ENCODE measurements around the gene TUBGCP2.

TUBGCP2 gene

GRCh38 chr10:133327651-133328357, 19.1 kb upstream of the TUBGCP2 start:
- Histone ChIP-seq H3K27ac (ENCODE audit: extremely low read depth, low read depth, low read length) (no peak overlapping the region), H3K4me1 (ENCODE audit: control insufficient read depth, insufficient read depth, low read length) (peaks cover 11% of the 10 kb centered on the region), H3K36me3 (ENCODE audit: control insufficient read depth in 2 of 2, insufficient read depth in 1 of 2, low read length in 2 of 2) (no peaks in the 10 kb centered on the region), H3K9me3 (ENCODE audit: control insufficient read depth, insufficient read depth, low read depth, low read length) (no peaks in the 10 kb centered on the region), H3K4me3 (ENCODE audit: low read depth, low read length) (no peak overlapping the region)
- ChIA-PET CTCF (interaction anchor here (0.8 to 2.6 kb wide), 4 partner anchors 9 to 171 kb away, joined by 3 to 20 read pairs (median 6); no protein-coding TSS in a partner anchor), POLR2A (no interaction called here)
- TF ChIP-seq ZNF362 (tag by site-specific recombination; IDR thresholded peaks at IDR 0.05) (no peak), GLIS1 (tag by site-specific recombination; IDR thresholded peaks at IDR 0.05) (peak; percentile 63), ZNF211 (tag by site-specific recombination; IDR thresholded peaks at IDR 0.05; ENCODE audit: low read depth) (no peak), GLIS2 (tag by site-specific recombination; IDR thresholded peaks at IDR 0.05) (no peak), ZIC2 (tag by site-specific recombination; IDR thresholded peaks at IDR 0.05) (0 out of 2 replicates have a peak, but pooled peaks have one; percentile 5), ZNF214 (tag by site-specific recombination; IDR thresholded peaks at IDR 0.05; ENCODE audit: borderline replicate concordance) (no peak), KLF1 (tag by site-specific recombination; IDR thresholded peaks at IDR 0.05) (peak; percentile 40; the same call in 1 of the 2 replicates), ZNF692 (tag by site-specific recombination; IDR thresholded peaks at IDR 0.05) (peak; percentile 62), ZNF266 (tag by site-specific recombination; IDR thresholded peaks at IDR 0.05; ENCODE audit: low read depth) (no peak)

GRCh38 chr10:133326745-133327650, 18.3 kb upstream of the TUBGCP2 start:
- ChIA-PET POLR2A (no interaction called here), CTCF (interaction anchor here (0.8 to 2.3 kb wide), 3 partner anchors 8 to 172 kb away, joined by 3 to 7 read pairs (median 4); no protein-coding TSS in a partner anchor)
- Histone ChIP-seq H3K9me3 (ENCODE audit: control insufficient read depth, insufficient read depth, low read depth, low read length) (no peaks in the 10 kb centered on the region), H3K4me1 (ENCODE audit: control insufficient read depth, insufficient read depth, low read length) (peaks cover 11% of the 10 kb centered on the region), H3K36me3 (ENCODE audit: control insufficient read depth in 2 of 2, insufficient read depth in 1 of 2, low read length in 2 of 2) (no peaks in the 10 kb centered on the region), H3K27ac (ENCODE audit: extremely low read depth, low read depth, low read length) (no peak overlapping the region), H3K4me3 (ENCODE audit: low read depth, low read length) (no peak overlapping the region)
- no peak for TF ChIP-seq PRDM2 (tag by site-specific recombination; IDR thresholded peaks at IDR 0.05; ENCODE audit: borderline replicate concordance)
- TF ChIP-seq ZNF785 (tag by site-specific recombination; IDR thresholded peaks at IDR 0.05), result no peak
- TF ChIP-seq ZNF544 (tag by site-specific recombination; IDR thresholded peaks at IDR 0.05), result no peak
- no peak for TF ChIP-seq ZNF214 (tag by site-specific recombination; IDR thresholded peaks at IDR 0.05; ENCODE audit: borderline replicate concordance)
- TF ChIP-seq ZNF350 (tag by site-specific recombination; IDR thresholded peaks at IDR 0.05), result no peak
- TF ChIP-seq PRDM10 (tag by site-specific recombination; IDR thresholded peaks at IDR 0.05), result no peak
- no peak for TF ChIP-seq YY2 (tag by site-specific recombination; IDR thresholded peaks at IDR 0.05)

Data from HEK293 (cell line).